GM20431 (cell line): Measurements from ENCODE around the gene NOD2.

ENCODE experiments used
- in situ Hi-C: fragments of 300-500 bp; cut with MseI, MboI; formaldehyde crosslinking; loops from one replicate; pipeline ENCODE4 v1.15.0; 2020; ENCODE audit warnings: low sequenced_read_pairs; ENCODE audit not compliant: unreplicated experiment

The NOD2 gene

DNA sequence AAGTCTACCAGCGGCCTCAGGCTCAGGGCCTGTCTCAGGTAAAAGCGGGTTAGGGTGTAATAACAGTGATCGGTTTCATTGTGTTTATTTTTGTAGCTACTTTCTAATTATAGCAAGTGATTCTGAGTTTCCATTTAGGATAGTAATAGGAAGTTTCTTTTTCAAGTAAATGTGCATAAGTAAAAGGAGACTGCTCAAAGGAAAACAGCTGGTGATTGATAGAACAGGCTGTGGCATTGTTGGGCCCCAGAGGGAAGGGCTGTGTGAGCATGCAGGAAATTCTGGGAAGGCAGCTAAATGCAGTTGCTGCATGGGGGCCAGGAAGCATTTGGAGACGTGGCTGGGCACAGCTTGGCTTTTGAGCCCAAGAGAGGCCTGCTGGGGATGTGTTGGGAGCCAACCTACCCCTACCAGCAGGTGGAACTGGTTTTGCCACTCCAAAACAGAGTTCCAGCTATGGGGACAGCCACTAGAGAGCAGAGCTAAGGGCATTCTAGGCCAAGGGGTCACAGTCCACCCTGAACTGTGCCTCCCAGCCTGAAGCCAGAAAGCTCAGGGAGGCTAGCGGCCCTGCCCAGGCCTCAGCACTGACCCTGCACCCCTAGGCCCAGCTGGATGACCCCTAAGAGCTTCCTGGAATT lies 24.9 kb upstream of the NOD2 start:
- in situ Hi-C loops = no loop called here

DNA sequence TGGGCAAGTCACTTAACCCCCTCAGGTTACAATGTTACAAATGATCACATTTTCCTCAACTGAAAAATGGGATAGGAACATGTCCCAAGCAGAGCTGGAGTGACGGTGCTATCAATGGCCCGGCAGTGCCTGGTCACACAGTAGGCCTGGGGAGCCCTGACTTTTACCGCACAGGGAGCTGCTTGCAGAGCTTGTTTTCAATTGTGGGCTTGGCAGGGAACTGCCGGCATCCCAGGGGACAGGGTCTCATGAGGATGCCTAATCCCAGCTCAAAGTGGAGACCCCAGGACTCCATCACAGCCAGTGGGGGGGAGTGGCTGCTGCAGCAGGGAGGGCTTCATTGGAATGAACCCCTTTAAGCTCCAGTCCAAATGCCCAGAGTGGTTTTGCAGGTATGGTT lies 23.7 kb upstream of the NOD2 start:
- in situ Hi-C loops = no loop called here

DNA sequence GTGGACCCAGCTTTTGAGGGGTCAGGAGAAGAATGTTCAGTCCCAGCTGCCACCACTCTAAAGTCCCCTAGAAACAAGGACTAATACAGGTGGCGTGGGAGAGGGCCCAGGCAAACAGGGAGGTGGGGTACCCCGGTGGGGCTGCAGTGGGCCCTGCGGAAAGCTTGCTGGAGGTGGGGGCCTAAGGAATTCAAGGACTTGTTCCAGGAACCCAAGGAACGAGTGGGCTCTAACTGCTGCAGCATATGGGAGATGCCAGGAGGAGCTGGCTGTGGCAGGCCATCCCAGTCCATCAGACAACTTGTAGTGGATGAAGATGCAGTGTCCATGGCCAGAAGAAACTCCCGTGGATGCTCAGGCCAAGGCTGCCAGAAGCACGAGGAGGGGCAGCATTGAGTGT lies 22.9 kb upstream of the NOD2 start:
- in situ Hi-C loops = no loop called here

DNA sequence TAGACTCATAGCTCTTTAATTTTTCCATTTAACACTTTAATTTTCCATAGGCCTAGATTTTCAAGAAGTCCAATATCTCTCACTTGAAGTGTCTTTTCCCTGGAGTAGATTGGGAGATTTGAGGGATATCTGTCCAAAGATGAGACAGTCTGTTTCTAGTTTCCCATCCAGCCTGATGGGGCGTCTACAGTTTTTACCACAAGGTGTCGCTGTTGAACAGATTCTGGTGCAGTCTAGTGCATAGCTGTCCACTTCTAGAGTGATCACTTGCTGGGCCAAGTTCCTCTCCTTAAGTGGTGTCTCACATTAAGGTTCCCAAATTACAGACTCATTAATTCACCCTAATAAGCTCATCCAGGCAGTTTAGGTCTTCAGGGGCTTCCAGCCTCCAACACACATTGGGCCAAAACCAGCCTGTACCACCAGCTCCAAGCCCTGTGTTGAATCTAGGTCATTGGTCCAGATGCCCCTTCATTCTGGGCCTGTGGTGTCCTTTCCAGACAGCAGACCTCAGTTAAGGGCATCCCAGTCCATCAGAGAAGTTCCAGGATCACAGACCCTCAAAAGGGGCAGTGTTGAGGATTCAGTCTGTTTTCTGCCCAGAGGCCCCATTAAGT lies 21.7 kb upstream of the NOD2 start:
- in situ Hi-C loops = no loop called here

DNA sequence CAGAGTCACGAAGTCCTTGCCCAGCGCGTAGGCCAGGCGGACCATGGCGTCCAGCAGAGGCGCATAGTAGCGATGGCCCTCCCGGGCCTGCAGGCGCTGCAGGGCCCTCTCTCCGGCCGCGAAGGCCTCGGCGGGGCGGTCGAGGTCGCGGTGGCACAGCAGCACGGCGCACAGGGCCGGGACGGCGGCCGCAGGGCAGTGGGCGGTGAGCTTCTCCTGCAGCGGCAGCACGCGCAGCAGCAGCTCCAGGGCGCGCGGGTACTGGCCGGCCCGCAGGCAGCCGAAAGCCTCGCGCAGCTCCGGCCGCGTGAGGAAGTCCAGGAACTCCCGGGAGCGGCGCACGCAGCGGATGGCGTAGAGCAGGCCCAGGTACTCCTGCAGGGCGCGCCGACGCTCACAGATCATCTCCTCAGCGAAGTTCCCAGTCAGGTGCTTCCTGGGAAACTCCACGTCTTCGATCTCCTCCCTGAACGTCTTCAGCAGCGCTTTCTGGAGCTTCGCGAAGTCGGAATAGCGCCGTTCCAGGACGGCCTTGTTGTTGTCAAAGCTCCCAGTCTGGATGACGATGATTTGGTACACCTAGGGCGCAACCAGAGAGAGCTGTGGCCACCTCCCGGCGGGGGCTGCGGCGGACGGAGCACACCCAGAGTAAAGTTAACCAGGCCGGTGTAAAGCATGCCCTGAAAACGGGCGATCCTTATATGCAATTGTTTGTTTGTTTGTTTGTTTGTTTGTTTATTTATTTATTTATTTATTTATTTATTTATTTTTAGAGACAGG lies 19.7 kb upstream of the NOD2 start:
- in situ Hi-C loops = no loop called here

DNA sequence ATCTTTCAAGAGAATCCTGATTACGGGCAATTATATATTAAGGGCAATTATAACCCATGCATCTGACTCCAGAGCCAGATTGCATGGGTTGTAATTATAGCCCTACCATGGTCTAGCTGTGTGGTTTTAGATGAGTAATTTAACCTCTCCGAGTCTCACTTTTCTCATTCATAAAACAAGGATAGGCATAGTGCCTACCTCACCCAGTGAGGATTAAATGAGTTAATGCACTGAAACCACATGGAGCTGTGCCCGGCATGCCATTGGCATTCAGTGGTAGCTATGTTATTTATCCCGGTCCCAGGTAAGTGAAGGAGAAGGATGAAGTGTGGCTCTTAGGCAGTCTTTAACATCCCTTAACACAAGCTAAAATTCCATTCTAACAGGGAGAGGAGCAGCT lies 18.6 kb upstream of the NOD2 start:
- in situ Hi-C loops = no loop called here

DNA sequence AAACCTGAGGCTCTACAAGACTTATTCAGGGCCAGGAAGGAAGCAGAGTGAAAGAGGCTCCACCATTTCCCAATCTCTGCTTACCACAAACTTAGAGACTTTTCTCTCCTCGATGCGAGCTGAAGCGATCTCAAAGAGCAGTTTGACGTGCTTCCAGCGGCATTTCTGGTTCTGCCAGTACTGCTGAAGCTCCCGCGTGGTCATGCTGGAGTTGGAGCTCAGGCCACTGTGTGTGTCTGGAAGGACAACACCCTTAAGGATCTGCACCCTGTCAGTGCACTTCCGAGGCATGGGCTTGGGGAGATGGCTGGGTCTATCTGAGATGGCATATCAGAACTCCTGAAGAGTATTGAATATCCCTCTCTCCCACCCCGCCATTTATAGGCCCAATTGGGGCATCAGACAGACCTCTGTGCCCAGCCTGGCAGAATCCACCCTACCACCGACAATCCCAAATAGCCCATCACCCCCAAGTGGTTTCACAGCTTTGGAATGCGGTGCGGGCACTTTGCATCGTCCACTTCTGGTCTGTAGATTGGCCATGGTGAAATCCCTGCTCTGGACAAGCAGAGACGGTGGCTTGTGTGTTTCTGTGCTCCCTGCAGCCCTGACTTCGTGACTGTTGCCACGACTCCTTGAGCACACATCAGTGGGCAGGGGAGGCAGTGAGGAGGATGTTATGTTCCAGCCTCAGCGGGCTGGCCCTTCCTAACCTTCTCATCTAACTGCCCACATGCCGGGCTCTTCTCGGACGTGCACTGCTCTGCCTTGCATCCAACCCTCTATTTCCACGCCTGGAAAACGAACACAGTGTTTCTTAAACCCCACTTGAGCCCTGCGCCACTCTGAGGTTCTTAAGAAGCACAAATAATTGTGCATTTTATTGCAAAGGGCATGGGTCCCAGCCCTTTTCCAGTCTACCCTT lies 17.5 kb upstream of the NOD2 start:
- in situ Hi-C loops = no loop called here

DNA sequence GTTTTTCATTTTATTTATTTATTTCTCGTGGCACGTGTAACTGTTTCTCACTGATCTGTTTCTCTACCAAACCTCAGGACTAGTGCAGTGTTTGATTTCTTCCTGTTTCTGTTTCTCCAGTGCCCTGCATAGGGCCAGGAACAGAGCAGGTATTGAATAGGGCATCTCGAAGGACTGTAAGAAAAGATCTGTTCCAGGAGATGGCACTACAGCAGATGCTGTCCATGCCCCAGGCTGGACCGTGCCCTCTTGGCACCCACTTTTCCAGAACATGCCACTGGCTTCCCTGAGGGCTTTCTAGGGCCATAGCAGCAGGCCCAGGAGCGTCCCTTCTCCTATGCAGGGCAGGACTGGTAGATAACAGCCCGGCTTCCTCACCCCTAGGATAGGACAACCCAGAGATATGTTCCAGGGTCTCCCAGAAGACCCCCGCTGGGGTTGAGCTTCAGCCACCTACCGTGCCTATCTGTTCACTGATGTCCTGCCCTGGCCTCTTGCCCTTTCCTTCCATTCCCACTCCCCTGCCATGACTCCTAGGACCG lies 16.7 kb upstream of the NOD2 start:
- in situ Hi-C loops = no loop called here

DNA sequence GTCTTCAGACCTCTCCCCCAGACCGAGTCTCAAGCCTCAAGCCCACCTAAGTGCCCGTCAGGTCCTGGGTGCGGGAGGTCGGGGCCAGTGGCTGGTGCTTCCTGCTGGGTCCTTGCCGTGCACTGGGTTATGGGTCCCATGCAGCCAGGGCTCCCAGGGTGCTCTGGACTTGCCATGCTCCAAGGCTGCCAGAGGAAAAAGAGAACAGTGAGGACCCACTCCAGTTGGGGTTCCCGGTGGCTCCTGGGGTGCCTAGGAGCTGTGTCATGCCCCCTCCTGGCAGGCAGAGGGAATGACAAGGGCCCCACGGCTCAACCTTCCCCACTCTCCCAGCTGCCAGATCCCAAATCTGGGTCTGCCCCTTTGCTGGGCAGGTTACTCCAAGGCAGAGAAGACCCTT lies 16.1 kb upstream of the NOD2 start:
- in situ Hi-C loops = no loop called here

DNA sequence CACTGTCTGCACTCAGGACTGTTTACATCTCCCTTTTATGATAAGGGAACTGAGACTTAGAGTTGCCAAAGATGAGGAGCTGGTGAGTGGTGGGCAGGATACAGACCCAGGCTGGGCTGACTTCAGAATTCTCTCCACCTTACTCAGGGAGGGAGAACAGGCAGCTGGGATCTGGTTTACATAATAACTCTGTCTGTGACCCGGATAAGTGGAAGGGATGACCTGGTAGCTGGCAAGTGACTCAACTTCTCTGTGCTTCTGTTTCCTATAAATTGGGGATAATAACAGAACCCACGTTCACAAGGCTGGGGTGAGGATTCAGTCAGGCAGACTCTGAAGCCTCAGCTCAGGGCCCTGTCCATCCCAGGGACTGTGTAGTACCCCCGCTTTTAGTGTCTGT lies 14.9 kb upstream of the NOD2 start:
- in situ Hi-C loops = no loop called here

DNA sequence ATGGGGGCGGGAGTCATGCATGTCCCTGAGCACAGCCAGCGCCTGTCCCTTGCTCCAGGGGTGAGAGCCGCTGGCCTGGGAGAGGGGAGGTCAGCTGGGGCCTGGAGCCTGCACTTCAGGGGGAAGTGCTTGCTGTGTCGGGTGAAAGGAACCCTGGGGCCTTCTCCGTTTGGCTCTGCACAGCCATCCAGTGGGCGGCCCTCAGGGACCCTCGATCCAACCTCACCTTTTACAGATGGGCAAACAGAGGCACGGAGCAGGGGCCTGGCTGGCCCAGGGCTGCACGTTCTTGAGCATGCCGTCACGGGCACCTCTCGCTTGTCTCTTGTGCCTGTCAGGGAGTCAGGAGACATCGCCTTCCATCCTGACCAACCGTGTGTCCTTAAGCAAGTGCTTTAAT lies 14.1 kb upstream of the NOD2 start:
- in situ Hi-C loops = no loop called here

DNA sequence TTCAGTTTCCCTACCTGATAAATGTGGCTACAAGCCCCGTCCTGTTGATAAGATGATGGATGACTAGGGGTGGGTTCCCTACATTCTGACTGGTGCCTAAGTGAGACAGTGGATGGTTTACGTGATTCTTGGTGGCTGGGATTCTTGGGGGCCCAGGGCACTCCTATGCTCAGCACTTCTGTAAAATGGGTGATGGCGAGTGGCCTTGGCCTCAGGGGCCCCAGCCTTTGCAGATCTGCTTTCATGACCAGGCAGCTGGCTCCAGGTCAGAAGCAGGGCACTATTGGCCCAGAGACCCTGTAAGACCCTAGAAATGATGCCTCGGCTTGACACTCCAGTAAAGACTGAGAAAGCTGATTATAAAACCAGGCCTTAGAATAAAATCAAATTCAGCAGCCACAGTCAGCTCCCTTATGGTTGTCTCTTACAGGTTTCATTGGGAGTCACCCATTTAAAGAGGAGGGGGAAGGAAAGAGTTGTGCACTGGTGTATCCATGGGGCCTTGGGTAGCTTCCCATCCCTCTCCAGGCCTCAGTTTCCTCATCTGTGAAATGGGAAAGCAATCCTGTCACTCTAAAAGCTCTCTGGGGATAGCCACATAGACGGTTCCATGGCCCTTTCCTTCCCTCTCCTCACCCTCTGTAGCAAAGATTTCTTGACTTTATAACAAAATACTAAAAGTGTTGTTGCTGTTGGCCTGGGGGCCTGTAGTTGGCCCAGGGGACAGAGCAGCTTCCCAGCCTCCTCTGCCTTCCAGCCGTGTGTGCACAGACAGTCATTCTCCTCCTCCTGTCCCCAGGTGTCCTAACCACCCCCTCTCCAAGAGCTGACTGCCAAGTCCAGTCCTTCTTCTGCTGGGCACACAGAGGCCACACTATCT lies 13.5 kb upstream of the NOD2 start:
- in situ Hi-C loops = no loop called here

DNA sequence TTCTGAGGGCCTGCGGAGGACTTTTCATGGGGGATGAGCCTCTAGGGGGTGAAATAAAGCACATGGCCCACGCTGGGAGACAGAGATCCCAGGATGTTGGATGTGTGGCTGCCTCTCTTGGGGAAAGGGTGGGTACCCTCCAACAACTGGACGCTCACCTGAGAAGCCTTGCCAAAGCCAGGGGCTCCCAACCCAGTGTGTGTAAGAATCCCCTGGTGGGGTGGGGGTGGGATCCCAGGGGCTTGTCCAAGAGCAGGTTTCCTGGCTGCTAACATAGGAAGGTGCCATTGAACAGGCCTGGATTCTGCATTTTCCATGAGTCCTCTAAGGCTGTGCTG lies 12.9 kb upstream of the NOD2 start:
- in situ Hi-C loops = no loop called here

DNA sequence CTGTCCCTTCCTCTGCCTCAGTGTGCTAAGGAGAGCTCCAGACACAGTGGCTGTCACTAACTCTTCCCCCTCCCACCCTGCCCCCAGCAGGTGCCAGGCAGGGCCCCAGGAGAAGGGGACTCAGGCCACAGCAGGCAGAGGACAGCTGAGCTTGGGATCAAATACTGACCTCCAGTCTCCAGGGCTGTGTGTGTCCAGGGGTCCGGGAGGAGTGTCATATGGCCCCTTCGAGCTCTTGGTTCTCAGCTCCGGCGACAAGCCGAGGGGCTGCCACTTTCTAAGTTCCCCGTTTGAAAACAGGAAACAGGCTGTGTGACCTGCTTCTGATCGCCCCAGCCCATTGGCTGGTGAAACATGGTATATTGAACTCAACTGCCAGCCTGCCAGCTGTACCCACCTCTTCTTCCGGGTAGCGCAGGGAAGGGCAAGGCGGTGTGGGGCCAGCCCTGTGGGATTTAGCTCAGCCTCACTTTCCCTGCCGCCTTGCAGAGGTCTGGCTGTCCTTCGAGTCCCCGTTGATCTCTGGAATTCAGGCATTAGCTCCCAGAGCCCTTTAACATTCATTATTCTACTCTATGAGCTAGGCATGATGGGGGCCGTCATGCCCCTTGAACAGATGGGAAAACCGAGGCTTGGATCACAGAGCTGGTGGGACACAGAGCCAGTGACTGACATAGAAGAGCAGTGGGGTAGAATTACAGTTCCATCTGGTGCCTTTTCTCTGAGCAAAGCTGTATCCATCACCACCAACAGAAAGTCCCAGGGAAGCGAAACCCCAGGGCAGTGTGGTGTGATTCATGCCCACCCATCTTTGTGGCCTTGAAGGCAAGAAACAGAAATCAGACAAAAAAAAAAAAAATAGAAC lies 12.2 kb upstream of the NOD2 start, which contains the start of gene SNX20:
TSS of gene SNX20 (minus strand) at position 292 of the 865 bp plus-strand sequence. CDS start 3,786 bp downstream, outside the sequence.
- in situ Hi-C loops = no loop called here

DNA sequence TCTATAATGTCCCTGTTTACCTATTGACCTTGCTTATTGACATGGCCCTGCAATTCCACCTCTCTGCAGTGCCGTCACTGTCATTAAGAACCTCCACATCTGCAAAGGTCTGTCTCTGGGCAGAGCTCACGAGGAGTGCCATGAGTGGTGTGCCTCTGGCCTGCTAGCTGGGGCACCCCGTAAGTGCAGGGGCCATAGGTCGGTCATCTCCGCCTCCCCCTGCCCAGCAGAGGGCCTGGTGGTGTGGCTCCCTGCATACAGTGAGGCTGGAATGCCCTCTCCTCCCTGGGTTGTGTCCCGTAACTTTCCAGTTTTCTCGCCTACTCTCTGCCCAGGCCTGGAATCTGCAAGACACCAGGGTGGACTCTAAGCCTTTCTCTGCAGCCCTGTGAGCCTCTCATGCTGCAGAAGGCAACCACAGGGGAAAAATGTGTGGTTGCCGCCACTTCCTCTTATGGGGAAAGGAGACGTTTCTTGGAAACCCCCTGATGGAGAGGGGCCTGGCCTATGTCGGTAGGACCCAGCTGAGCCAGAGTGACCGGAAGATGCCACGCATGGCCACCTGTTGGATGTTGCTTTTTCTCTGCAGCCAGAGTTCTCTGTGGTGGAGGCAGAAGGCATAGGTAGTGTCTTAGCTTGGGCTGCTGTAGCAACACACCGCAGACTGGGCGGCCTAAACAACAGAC lies 9.6 kb upstream of the NOD2 start:
- in situ Hi-C loops = no loop called here

DNA sequence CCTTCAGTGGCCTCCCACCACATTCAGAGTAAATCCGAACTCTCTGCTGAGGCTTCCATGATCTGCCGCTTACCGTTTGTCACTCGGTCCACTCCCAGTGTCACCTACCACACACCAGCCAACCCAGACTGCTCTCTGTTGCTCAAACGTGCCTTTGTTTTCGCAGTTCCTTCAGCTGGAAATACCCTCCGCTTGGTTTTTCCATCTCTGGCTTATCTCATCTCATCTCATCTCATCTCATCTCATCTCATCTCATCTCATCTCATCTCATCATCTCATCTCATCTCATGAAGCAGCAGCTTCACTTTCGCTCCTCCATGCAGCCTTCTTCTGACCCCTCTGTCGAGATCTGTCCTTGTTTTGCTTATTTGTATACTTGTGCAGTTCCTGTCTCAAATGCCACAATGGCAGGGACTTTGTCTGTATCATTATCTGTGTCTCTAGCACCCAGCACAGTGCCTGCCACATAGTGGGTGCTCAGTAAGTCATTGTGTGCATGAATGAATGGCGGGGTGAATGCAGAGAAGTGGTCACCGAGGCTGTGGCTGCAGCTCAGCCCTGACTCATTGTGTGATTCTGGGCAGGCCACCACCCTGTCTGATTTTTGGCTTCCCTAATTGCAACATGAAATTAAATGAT lies 8.5 kb upstream of the NOD2 start:
- in situ Hi-C loops = no loop called here

DNA sequence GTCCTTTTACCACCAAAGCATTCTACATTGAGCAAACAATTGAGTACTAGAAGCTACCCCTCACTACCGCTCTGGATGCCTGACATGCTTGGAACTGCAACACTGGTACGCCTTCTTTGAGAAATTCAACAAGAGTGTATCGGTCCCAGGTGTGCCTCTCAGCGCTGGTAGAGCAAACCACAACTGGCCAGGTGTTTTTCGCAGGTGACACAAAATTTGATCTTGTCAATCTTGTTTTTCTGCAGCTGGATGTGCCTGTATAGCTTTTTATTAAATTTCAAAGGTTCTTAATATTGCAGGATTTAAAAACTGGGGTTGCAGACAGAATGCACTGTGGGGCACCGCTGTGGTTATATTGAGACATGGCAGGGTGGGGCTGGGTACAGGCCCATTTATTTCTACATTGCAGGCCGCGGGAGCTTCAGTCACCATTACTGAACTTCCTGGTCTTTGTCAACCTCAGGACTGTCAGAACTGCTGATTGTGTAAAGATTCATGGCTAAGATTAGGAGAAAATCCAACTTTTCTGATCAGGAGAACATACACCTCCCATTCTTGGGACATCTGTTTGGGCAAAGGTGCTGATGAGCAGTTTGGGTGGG lies 7.8 kb upstream of the NOD2 start:
- in situ Hi-C loops = no loop called here
